ENCODE measurements around the gene CATSPER1. TPM values are rescaled to one million over a fixed set of nuclear protein-coding genes. Genes with fewer than 3 reads are reported as not detected.

The CATSPER1 gene
- total RNA-seq, 4 donors from 2014 or later, result not detected

DNA sequence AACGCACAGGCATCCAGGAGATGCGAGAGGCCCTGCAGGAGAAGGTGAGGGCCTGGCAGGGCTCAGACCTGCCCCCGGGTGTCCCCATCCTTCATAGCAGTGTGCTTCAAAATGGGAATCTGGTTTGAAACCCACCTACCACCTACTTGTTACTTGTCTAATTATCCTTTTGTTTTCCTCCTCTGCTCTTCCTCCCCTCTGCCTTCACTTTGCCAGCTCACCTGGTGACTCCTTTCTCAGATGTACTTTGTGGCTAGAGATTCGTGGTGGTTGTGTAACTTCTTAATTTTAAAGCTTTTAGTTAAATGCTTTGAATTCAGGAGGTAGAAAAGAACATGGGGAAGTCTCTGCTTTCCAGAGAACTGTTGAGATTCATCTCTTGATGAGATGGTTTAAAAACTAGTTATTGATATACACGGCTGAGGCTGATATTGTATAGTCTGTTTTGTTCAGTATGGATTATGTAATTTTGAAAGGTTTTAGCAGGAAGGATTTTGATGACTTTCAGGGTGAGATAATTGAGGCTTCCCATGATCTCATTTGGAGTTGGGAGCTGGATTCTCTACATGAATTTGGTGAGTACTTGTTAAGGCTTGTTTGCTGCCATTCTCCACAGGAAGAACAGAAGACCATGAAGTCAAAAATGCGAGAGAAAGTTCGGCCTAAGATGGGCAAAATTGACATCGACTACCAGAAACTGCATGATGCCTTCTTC lies 33.8 kb upstream of the CATSPER1 start:
- H3K27me3 ChIP-seq, result no peaks in the 10 kb centered on the region
- no peak overlapping the region for H3K27ac ChIP-seq
- no peaks in the 10 kb centered on the region for H3K4me1 ChIP-seq
- TF ChIP-seq POLR2A (IDR thresholded peaks at IDR 0.05), result no peak
- TF ChIP-seq, protein P1, sequence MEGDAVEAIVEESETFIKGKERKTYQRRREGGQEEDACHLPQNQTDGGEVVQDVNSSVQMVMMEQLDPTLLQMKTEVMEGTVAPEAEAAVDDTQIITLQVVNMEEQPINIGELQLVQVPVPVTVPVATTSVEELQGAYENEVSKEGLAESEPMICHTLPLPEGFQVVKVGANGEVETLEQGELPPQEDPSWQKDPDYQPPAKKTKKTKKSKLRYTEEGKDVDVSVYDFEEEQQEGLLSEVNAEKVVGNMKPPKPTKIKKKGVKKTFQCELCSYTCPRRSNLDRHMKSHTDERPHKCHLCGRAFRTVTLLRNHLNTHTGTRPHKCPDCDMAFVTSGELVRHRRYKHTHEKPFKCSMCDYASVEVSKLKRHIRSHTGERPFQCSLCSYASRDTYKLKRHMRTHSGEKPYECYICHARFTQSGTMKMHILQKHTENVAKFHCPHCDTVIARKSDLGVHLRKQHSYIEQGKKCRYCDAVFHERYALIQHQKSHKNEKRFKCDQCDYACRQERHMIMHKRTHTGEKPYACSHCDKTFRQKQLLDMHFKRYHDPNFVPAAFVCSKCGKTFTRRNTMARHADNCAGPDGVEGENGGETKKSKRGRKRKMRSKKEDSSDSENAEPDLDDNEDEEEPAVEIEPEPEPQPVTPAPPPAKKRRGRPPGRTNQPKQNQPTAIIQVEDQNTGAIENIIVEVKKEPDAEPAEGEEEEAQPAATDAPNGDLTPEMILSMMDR (IDR thresholded peaks at IDR 0.05), result no peak
- DNase-seq, result no peak
- H3K4me3 ChIP-seq, result no peak overlapping the region
- H3K36me3 ChIP-seq, result peaks cover 0 to 100% (median 0%) of the 10 kb centered on the region in 3 donors
- no peaks in the 10 kb centered on the region for H3K9me3 ChIP-seq

DNA sequence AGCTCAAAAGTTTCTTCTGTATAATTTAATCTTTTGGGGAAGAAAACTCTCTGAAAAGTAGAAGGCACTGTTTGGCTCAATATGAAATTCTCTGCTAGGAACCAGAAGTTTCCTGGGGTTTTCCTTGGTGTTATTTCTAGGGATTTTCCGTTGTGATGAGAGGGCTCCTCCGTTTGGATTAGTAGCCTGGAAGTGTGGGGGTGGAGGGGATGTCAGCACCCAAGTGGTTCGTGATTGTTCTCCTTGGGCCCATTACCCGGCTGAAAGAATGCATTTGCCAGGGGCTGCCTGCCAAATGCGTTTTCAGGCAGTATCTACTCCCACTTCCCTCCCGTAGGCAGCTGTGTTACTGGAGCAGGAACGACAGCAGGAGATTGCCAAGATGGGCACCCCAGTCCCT lies 30.2 kb upstream of the CATSPER1 start:
- no peak for TF ChIP-seq POLR2A (IDR thresholded peaks at IDR 0.05)
- TF ChIP-seq, protein P1 (IDR thresholded peaks at IDR 0.05), result no peak
- Histone ChIP-seq H3K4me1 (peaks cover 0 to 17% (median 7%) of the 10 kb centered on the region in 4 donors), H3K36me3 (peaks cover 0 to 77% (median 0%) of the 10 kb centered on the region in 3 donors), H3K4me3 (no peak overlapping the region), H3K27me3 (no peaks in the 10 kb centered on the region), H3K9me3 (no peaks in the 10 kb centered on the region), H3K27ac (no peak overlapping the region)
- no peak for DNase-seq

DNA sequence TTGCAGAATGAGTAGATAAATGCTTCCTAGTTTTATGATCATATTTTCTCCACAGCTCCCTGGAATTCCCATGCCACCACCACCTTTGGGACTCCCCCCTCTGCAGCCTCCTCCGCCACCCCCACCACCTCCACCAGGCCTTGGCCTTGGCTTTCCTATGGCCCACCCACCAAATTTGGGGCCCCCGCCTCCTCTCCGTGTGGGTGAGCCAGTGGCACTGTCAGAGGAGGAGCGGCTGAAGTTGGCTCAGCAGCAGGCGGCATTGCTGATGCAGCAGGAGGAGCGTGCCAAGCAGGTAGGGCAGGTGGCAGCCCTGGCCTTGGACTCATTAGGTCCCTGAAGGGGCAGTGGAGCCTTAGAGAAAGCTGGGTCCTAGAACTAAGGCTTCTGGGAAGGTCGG lies 28.7 kb upstream of the CATSPER1 start:
- H3K9me3 ChIP-seq, result no peaks in the 10 kb centered on the region
- peaks cover 0 to 63% (median 0%) of the 10 kb centered on the region in 3 donors for H3K36me3 ChIP-seq
- TF ChIP-seq, protein P1 (IDR thresholded peaks at IDR 0.05), result no peak
- no peak for TF ChIP-seq POLR2A (IDR thresholded peaks at IDR 0.05)
- peaks cover 0 to 24% (median 9%) of the 10 kb centered on the region in 4 donors for H3K4me1 ChIP-seq
- H3K27ac ChIP-seq, result no peak overlapping the region
- no peak for DNase-seq
- no peaks in the 10 kb centered on the region for H3K27me3 ChIP-seq
- H3K4me3 ChIP-seq, result no peak overlapping the region

DNA sequence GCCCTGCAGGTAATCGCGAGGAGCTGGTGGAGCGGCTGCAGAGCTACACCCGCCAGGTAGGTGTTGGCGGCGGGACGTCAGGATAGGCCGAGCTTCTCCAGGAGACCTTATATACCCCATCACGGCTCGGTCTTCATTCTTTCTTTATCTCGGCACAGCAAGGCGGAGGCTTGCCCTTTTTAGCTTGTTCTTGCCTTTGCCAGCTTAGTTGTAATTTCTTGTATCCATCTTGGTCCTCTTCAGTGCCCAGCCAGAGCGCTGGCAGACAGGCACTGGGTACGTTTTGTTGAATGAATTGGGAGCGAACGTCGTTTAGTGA lies 26.3 kb upstream of the CATSPER1 start:
- peak overlapping the region; percentile 74 to 95 (median 86) for H3K4me3 ChIP-seq
- peaks cover 0 to 39% (median 0%) of the 10 kb centered on the region in 3 donors for H3K36me3 ChIP-seq
- peaks cover 0 to 24% (median 9%) of the 10 kb centered on the region in 4 donors for H3K4me1 ChIP-seq
- peak overlapping the region; percentile 85 to 88 (median 87) for H3K27ac ChIP-seq
- no peak for DNase-seq
- no peaks in the 10 kb centered on the region for H3K27me3 ChIP-seq
- TF ChIP-seq POLR2A (IDR thresholded peaks at IDR 0.05), result peak in 1 of 2 donors; percentile 13
- TF ChIP-seq, protein P1 (IDR thresholded peaks at IDR 0.05), result no peak
- H3K9me3 ChIP-seq, result no peaks in the 10 kb centered on the region

DNA sequence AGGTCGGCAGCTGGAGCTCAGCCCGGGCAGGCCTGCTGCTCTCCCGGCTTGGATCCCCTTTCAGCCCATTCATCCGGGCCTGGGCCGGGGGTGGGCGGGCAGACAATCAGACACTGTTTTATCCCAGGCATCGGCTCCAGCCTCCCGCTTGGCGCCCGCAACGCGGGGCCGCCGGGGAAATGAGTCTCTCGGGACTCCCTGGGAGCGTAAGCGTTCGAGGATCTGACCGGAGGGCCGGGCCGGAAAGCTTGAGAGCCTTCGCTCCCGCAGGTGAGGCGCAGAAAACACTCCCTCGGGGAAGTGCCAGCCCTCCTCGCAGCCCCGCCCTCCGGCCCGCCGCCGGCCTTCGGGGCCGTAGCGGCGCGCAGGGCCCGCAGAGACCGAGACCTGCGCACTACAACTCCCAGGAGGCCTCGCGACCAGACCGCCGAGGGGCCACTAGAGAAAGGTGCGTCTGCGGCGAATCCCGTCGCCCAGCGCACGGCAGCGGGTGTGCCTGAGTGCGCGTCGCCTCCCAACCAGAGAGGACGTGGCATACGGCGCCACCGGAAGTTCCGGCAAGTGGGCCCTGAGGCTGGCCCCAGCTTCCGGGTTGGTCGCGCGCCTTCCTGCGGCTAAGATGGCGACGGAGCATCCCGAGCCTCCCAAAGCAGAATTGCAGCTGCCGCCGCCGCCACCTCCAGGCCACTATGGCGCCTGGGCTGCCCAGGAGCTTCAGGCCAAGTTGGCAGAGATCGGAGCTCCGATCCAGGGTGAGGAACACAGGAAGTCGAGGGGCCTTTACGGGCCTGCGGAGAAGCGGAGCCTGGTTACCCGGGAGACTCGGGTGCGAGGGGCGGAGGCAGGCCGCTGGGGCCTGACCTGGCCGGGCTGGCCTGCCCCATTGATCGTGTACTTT lies 25.7 kb upstream of the CATSPER1 start, which contains the start of gene SF3B2:
Gene SF3B2, plus strand, starts transcription at position 599 of the 898 bp plus-strand sequence. Its CDS starts 21 bp downstream, at position 620.
- Histone ChIP-seq H3K4me1 (peaks cover 0 to 24% (median 9%) of the 10 kb centered on the region in 4 donors), H3K9me3 (no peaks in the 10 kb centered on the region), H3K27me3 (no peaks in the 10 kb centered on the region), H3K36me3 (peaks cover 0 to 33% (median 0%) of the 10 kb centered on the region in 3 donors), H3K4me3 (peak within 1 kb of the TSS; percentile 74 to 95 (median 86)), H3K27ac (peak within 1 kb of the TSS; percentile 85 to 88 (median 87))
- peak; percentile 52 to 61 for TF ChIP-seq POLR2A (IDR thresholded peaks at IDR 0.05)
- TF ChIP-seq, protein P1 (IDR thresholded peaks at IDR 0.05), result peak in 1 of 6 experiments; percentile 11
- peak; percentile 97 to 99 (median 98) for DNase-seq
